Loucy (cell line): ENCODE measurements around the gene CNMD.

Experiments
- H2AFZ ChIP-seq: fragments of 200-600 bp; sonication (generic); 2 replicates; pipeline ENCODE4 v1.6.0; 2016; ENCODE audit warnings: antibody characterized with exemption, mild to moderate bottlenecking, low read length, moderate library complexity
- H3F3A ChIP-seq: fragments of 200-600 bp; 2 replicates; pipeline ENCODE4 v1.6.0; 2016; ENCODE audit warnings: antibody characterized with exemption, low read depth, mild to moderate bottlenecking
- H3K27me3 ChIP-seq: fragments of 200-600 bp; sonication (generic); 2 replicates; pipeline ENCODE4 v1.6.1; 2014; ENCODE audit warnings: low read length, mild to moderate bottlenecking; ENCODE audit not compliant: insufficient read depth, poor library complexity, severe bottlenecking
- H3K36me3 ChIP-seq: fragments of 200-600 bp; sonication (generic); 2 replicates; pipeline ENCODE4 v1.6.1; 2016; ENCODE audit warnings: low read length; ENCODE audit not compliant: insufficient read depth
- H3K4me1 ChIP-seq: fragments of 200-600 bp; sonication (generic); 2 replicates; pipeline ENCODE4 v1.5.1; 2014; ENCODE audit warnings: low read length, mild to moderate bottlenecking; ENCODE audit not compliant: insufficient read depth, poor library complexity, severe bottlenecking
- H3K4me2 ChIP-seq: fragments of 200-600 bp; sonication (generic); 2 replicates; pipeline ENCODE4 v1.6.0; 2014; ENCODE audit warnings: antibody characterized with exemption, low read length, low read depth, mild to moderate bottlenecking; ENCODE audit not compliant: poor library complexity, severe bottlenecking
- H3K4me3 ChIP-seq: fragments of 200-600 bp; sonication (generic); 2 replicates; pipeline ENCODE4 v1.5.1; 2014; ENCODE audit warnings: low read length, mild to moderate bottlenecking, mixed read lengths; ENCODE audit not compliant: poor library complexity, severe bottlenecking
- H3K79me2 ChIP-seq: fragments of 200-600 bp; sonication (generic); 2 replicates; pipeline ENCODE4 v1.6.1; 2014; ENCODE audit warnings: low read length; ENCODE audit not compliant: insufficient read depth
- H3K9ac ChIP-seq: fragments of 200-600 bp; sonication (generic); 2 replicates; pipeline ENCODE4 v1.6.0; 2014; ENCODE audit warnings: mild to moderate bottlenecking, low read depth, low read length, moderate library complexity; ENCODE audit not compliant: poor library complexity, severe bottlenecking
- H3K9me2 ChIP-seq: fragments of 200-600 bp; sonication (generic); replicated peaks from 2 replicates; pipeline ENCODE4 v1.6.1; 2016; ENCODE audit warnings: low read depth, low read length, mixed read lengths
- H3K9me3 ChIP-seq: fragments of 200-600 bp; sonication (generic); 2 replicates; pipeline ENCODE4 v1.6.1; 2014; ENCODE audit warnings: mild to moderate bottlenecking, antibody characterized with exemption, low read length, low read depth; ENCODE audit not compliant: insufficient read depth
- H4K20me1 ChIP-seq: fragments of 200-600 bp; sonication (generic); 2 replicates; pipeline ENCODE4 v1.6.0; 2014; ENCODE audit warnings: antibody characterized with exemption, low read length, mild to moderate bottlenecking; ENCODE audit not compliant: insufficient read depth, poor library complexity, severe bottlenecking
- EZH2phosphoT487 ChIP-seq: fragments of 200-600 bp; IDR thresholded peaks from 2 replicates; pipeline ENCODE4 v1.6.1; 2018; ENCODE audit warnings: antibody characterized with exemption, mild to moderate bottlenecking, moderate library complexity, borderline replicate concordance
- TF ChIP-seq, protein P1 (sequence below): fragments of 200-600 bp; sonication (generic); conservative IDR thresholded peaks from 2 replicates; pipeline ENCODE4 v1.5.1; 2014; ENCODE audit warnings: mild to moderate bottlenecking, antibody characterized with exemption, low read length

CNMD gene

DNA sequence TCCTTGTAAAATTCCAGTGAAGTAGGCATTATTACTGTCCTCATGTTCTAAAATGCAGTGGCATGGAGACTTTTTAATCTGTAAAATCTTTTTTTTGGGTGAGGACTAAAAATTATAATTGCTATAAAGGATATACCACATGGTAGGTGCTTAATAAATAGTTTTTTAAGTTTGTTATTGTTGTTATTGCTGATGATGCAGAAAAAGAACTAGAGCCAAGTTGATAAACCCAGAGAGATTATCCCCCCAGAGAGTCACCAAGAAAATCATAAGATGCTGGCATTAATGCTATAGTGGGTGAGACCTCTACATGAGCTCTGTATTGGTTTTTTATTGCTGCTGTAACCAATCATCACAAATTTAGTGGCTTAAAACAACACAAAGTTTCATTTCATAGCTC is 44.3 kb upstream of the CNMD start:
- no peaks in the 10 kb centered on the region for H3F3A ChIP-seq
- H3K79me2 ChIP-seq: no peaks in the 10 kb centered on the region
- H3K4me3 ChIP-seq: no peak overlapping the region
- H3K9ac ChIP-seq: no peak overlapping the region
- no peaks in the 10 kb centered on the region for H3K36me3 ChIP-seq
- no peaks in the 10 kb centered on the region for H3K4me1 ChIP-seq
- H3K9me2 ChIP-seq: no peaks in the 10 kb centered on the region
- H3K27me3 ChIP-seq: no peaks in the 10 kb centered on the region
- H2AFZ ChIP-seq: no peak overlapping the region
- no peak overlapping the region for H3K4me2 ChIP-seq
- H3K9me3 ChIP-seq: no peaks in the 10 kb centered on the region
- no peak for TF ChIP-seq EZH2phosphoT487
- TF ChIP-seq, protein P1, sequence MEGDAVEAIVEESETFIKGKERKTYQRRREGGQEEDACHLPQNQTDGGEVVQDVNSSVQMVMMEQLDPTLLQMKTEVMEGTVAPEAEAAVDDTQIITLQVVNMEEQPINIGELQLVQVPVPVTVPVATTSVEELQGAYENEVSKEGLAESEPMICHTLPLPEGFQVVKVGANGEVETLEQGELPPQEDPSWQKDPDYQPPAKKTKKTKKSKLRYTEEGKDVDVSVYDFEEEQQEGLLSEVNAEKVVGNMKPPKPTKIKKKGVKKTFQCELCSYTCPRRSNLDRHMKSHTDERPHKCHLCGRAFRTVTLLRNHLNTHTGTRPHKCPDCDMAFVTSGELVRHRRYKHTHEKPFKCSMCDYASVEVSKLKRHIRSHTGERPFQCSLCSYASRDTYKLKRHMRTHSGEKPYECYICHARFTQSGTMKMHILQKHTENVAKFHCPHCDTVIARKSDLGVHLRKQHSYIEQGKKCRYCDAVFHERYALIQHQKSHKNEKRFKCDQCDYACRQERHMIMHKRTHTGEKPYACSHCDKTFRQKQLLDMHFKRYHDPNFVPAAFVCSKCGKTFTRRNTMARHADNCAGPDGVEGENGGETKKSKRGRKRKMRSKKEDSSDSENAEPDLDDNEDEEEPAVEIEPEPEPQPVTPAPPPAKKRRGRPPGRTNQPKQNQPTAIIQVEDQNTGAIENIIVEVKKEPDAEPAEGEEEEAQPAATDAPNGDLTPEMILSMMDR: no peak
- H4K20me1 ChIP-seq: no peaks in the 10 kb centered on the region

DNA sequence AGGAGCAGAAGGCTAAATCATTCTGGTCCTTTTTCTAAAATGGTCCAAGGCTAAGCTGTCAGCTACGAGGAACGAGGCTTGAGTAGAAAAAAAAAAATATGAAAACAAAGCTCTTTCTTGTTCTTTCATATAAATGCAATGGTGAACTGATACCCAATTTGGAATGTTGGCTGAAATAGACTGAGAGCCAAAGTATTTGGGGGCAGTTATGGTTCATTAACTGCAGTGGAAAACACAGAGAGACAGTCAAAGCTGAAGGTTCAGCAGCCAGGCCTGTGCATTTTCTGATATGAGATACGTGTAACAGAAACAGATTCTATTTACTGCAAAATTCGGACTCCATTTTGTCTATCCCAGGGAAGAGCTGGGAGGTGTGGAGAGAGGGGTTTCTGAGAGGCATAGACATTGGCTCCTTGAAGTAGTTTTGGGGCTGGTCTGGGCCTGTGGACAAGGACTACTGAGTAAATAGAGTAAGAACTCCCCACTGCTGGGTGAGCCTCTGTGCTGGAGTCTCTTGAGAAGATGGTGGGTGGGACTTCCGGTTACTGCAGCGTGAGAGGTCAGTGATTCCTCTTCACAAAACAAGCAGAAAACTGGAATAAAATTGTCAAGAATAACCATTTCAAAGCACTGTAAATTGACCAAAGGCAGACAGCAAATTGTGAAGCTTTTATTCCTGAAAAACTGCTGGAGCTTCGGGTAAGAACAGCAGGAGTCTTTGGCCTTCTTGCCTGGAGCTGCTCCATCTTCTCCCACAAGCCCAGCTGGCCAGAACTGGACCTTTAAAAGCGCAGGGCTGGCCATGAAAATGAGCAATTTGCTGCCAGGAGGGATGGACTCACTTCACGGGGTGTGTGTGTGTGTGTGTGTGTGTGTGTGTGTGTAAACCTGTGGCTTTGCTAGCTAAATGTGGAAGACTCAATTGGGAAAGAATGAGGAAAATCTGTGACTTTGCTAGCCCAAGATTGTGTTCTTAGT is 43.1 kb upstream of the CNMD start:
- Histone ChIP-seq H2AFZ (no peak overlapping the region), H3K27me3 (no peaks in the 10 kb centered on the region), H3K79me2 (no peaks in the 10 kb centered on the region), H3K4me1 (no peaks in the 10 kb centered on the region), H3K9me3 (no peaks in the 10 kb centered on the region), H3F3A (no peaks in the 10 kb centered on the region), H3K36me3 (no peaks in the 10 kb centered on the region), H3K9me2 (no peaks in the 10 kb centered on the region), H4K20me1 (no peaks in the 10 kb centered on the region), H3K4me2 (no peak overlapping the region), H3K9ac (no peak overlapping the region), H3K4me3 (no peak overlapping the region)
- TF ChIP-seq EZH2phosphoT487: no peak
- TF ChIP-seq, protein P1: no peak

DNA sequence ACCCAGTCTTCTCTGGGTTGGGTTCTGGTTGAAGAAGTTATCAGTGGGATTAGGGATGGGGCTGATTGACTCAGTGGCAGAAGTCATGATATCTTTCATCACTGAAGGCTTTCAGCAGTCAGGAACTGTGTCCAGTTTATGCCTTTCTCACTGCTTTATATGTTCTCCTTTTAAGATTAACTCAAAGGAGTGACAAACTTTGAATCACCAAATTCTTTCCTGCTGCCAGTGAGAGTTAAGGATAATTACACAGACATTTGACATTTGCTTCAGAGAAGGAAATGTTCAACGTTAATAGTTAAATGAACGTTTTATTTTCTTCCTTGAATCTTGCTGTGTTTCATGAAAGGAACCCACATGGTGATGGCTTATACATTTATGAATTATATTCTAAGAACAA is 41.0 kb upstream of the CNMD start:
- no peak for TF ChIP-seq EZH2phosphoT487
- Histone ChIP-seq H3K4me2 (no peak overlapping the region), H3K4me3 (no peak overlapping the region), H3K9me2 (no peaks in the 10 kb centered on the region), H3K79me2 (no peaks in the 10 kb centered on the region), H2AFZ (no peak overlapping the region), H3K36me3 (no peaks in the 10 kb centered on the region), H3K9ac (no peak overlapping the region), H4K20me1 (no peaks in the 10 kb centered on the region), H3K4me1 (no peaks in the 10 kb centered on the region), H3K27me3 (no peaks in the 10 kb centered on the region), H3F3A (no peaks in the 10 kb centered on the region), H3K9me3 (no peaks in the 10 kb centered on the region)
